ENCODE measurements around the gene MYL2. TPM values are rescaled to one million over a fixed set of nuclear protein-coding genes. Genes with fewer than 3 reads are reported as not detected.

The MYL2 gene
- total and polyA plus RNA-seq, 9 donors: 113 to 1,289 (median 799) TPM

- Histone ChIP-seq H3K36me3 (ENCODE audit: control insufficient read depth, insufficient read depth, low read length) (no peaks in the 10 kb centered on the region), H3K9me3 (replicated peaks; ENCODE audit: control insufficient read depth, low read depth, low read length) (no peaks in the 10 kb centered on the region), H3K4me1 (ENCODE audit: control insufficient read depth, insufficient read depth, low read length) (peaks cover 4% of the 10 kb centered on the region), H3K27me3 (ENCODE audit: control insufficient read depth, insufficient read depth, low read length) (no peaks in the 10 kb centered on the region), H3K4me3 (ENCODE audit: low read length) (no peak overlapping the region), H3K27ac (ENCODE audit: low read length) (no peak overlapping the region)
- no peak for DNase-seq
Measured at GRCh38 chr12:110874781-110875180, 45.6 kb downstream of the MYL2 start.

- DNase-seq: no peak
- no CpG with 5 or more reads among the region's 2 CpGs for WGBS (ENCODE audit: insufficient coverage)
- Histone ChIP-seq H3K27me3 (ENCODE audit: control insufficient read depth, insufficient read depth, low read length) (no peaks in the 10 kb centered on the region), H3K36me3 (ENCODE audit: control insufficient read depth, insufficient read depth, low read length) (no peaks in the 10 kb centered on the region), H3K9me3 (replicated peaks; ENCODE audit: control insufficient read depth, low read depth, low read length) (no peaks in the 10 kb centered on the region), H3K4me1 (ENCODE audit: control insufficient read depth, insufficient read depth, low read length) (peaks cover 4% of the 10 kb centered on the region), H3K4me3 (ENCODE audit: low read length) (no peak overlapping the region), H3K27ac (ENCODE audit: low read length) (no peak overlapping the region)
Measured at GRCh38 chr12:110874351-110874750, 46.0 kb downstream of the MYL2 start.

GRCh38 chr12:110872100-110872499, 48.3 kb downstream of the MYL2 start:
- peaks cover 4% of the 10 kb centered on the region for H3K4me1 ChIP-seq (ENCODE audit: control insufficient read depth, insufficient read depth, low read length)
- no peak overlapping the region for H3K4me3 ChIP-seq (ENCODE audit: low read length)
- H3K9me3 ChIP-seq (replicated peaks; ENCODE audit: control insufficient read depth, low read depth, low read length): no peaks in the 10 kb centered on the region
- H3K36me3 ChIP-seq (ENCODE audit: control insufficient read depth, insufficient read depth, low read length): no peaks in the 10 kb centered on the region
- no peaks in the 10 kb centered on the region for H3K27me3 ChIP-seq (ENCODE audit: control insufficient read depth, insufficient read depth, low read length)
- DNase-seq: no peak
- WGBS (ENCODE audit: insufficient coverage): 90% methylated on average over 4 of the region's 4 CpGs
- no peak overlapping the region for H3K27ac ChIP-seq (ENCODE audit: low read length)

GRCh38 chr12:110869803-110870202, 50.6 kb downstream of the MYL2 start:
- no peak overlapping the region for H3K4me3 ChIP-seq (ENCODE audit: low read length)
- 93% methylated on average over 2 of the region's 5 CpGs for WGBS (ENCODE audit: insufficient coverage)
- no peaks in the 10 kb centered on the region for H3K36me3 ChIP-seq (ENCODE audit: control insufficient read depth, insufficient read depth, low read length)
- DNase-seq: no peak
- no peak overlapping the region for H3K27ac ChIP-seq (ENCODE audit: low read length)
- no peaks in the 10 kb centered on the region for H3K9me3 ChIP-seq (replicated peaks; ENCODE audit: control insufficient read depth, low read depth, low read length)
- H3K27me3 ChIP-seq (ENCODE audit: control insufficient read depth, insufficient read depth, low read length): no peaks in the 10 kb centered on the region
- peaks cover 3% of the 10 kb centered on the region for H3K4me1 ChIP-seq (ENCODE audit: control insufficient read depth, insufficient read depth, low read length)

GRCh38 chr12:110869026-110869425, 51.4 kb downstream of the MYL2 start:
- Histone ChIP-seq H3K36me3 (ENCODE audit: control insufficient read depth, insufficient read depth, low read length) (no peaks in the 10 kb centered on the region), H3K27me3 (ENCODE audit: control insufficient read depth, insufficient read depth, low read length) (no peaks in the 10 kb centered on the region), H3K9me3 (replicated peaks; ENCODE audit: control insufficient read depth, low read depth, low read length) (no peaks in the 10 kb centered on the region), H3K4me3 (ENCODE audit: low read length) (no peak overlapping the region), H3K4me1 (ENCODE audit: control insufficient read depth, insufficient read depth, low read length) (no peaks in the 10 kb centered on the region), H3K27ac (ENCODE audit: low read length) (no peak overlapping the region)
- DNase-seq: peak; percentile 43
- no CpG with 5 or more reads among the region's 3 CpGs for WGBS (ENCODE audit: insufficient coverage)

- no CpG with 5 or more reads among the region's 6 CpGs for WGBS (ENCODE audit: insufficient coverage)
- DNase-seq: no peak
- Histone ChIP-seq H3K27me3 (ENCODE audit: control insufficient read depth, insufficient read depth, low read length) (no peaks in the 10 kb centered on the region), H3K4me3 (ENCODE audit: low read length) (no peak overlapping the region), H3K27ac (ENCODE audit: low read length) (no peak overlapping the region), H3K36me3 (ENCODE audit: control insufficient read depth, insufficient read depth, low read length) (no peaks in the 10 kb centered on the region), H3K4me1 (ENCODE audit: control insufficient read depth, insufficient read depth, low read length) (no peaks in the 10 kb centered on the region), H3K9me3 (replicated peaks; ENCODE audit: control insufficient read depth, low read depth, low read length) (no peaks in the 10 kb centered on the region)
Measured at GRCh38 chr12:110865521-110865920, 54.9 kb downstream of the MYL2 start.

GRCh38 chr12:110863161-110863560, 57.2 kb downstream of the MYL2 start:
- Histone ChIP-seq H3K9me3 (replicated peaks; ENCODE audit: control insufficient read depth, low read depth, low read length) (no peaks in the 10 kb centered on the region), H3K4me1 (ENCODE audit: control insufficient read depth, insufficient read depth, low read length) (no peaks in the 10 kb centered on the region), H3K27me3 (ENCODE audit: control insufficient read depth, insufficient read depth, low read length) (no peaks in the 10 kb centered on the region), H3K4me3 (ENCODE audit: low read length) (no peak overlapping the region), H3K27ac (ENCODE audit: low read length) (no peak overlapping the region), H3K36me3 (ENCODE audit: control insufficient read depth, insufficient read depth, low read length) (no peaks in the 10 kb centered on the region)
- no peak for DNase-seq
- WGBS (ENCODE audit: insufficient coverage): no CpG with 5 or more reads among the region's 7 CpGs

- no peaks in the 10 kb centered on the region for H3K4me1 ChIP-seq (ENCODE audit: control insufficient read depth, insufficient read depth, low read length)
- no peaks in the 10 kb centered on the region for H3K36me3 ChIP-seq (ENCODE audit: control insufficient read depth, insufficient read depth, low read length)
- H3K27me3 ChIP-seq (ENCODE audit: control insufficient read depth, insufficient read depth, low read length): no peaks in the 10 kb centered on the region
- no peak overlapping the region for H3K4me3 ChIP-seq (ENCODE audit: low read length)
- peak overlapping the region; percentile 13 for H3K27ac ChIP-seq (ENCODE audit: low read length)
- no peaks in the 10 kb centered on the region for H3K9me3 ChIP-seq (replicated peaks; ENCODE audit: control insufficient read depth, low read depth, low read length)
- DNase-seq: no peak
- WGBS (ENCODE audit: insufficient coverage): 57% methylated on average over 6 of the region's 9 CpGs
Measured at GRCh38 chr12:110862329-110862728, 58.0 kb downstream of the MYL2 start.

GRCh38 chr12:110861729-110862128, 58.6 kb downstream of the MYL2 start:
- Histone ChIP-seq H3K9me3 (replicated peaks; ENCODE audit: control insufficient read depth, low read depth, low read length) (no peaks in the 10 kb centered on the region), H3K4me1 (ENCODE audit: control insufficient read depth, insufficient read depth, low read length) (no peaks in the 10 kb centered on the region), H3K36me3 (ENCODE audit: control insufficient read depth, insufficient read depth, low read length) (no peaks in the 10 kb centered on the region), H3K4me3 (ENCODE audit: low read length) (no peak overlapping the region), H3K27me3 (ENCODE audit: control insufficient read depth, insufficient read depth, low read length) (no peaks in the 10 kb centered on the region), H3K27ac (ENCODE audit: low read length) (no peak overlapping the region)
- 77% methylated on average over 5 of the region's 7 CpGs for WGBS (ENCODE audit: insufficient coverage)
- no peak for DNase-seq
